Left kidney (tissue), 2 donors: ENCODE data around the gene PKNOX1. TPM values are rescaled to one million over a fixed set of nuclear protein-coding genes. Genes with fewer than 3 reads are reported as not detected.
"Not testable (repeated sequence)": the region's sequence is repeated elsewhere in the genome, so short reads cannot be mapped to it uniquely, and the experiment has no call there.

Experiments used
- DNase-seq: peaks from one replicate; pipeline ENCODE4 v3.0.0-alpha.2; 2013
- polyA plus RNA-seq: library from polyadenylated mRNA; unstranded; fragments of 120-200 nt; gene quantifications from one replicate; pipeline ENCODE4 v1.2.1, GENCODE V29; 2013; ENCODE audit not compliant: insufficient read length

PKNOX1 gene
- polyA plus RNA-seq, 1 donor, result 31.6 TPM

- no peak for DNase-seq
These were observed 44.2 kb downstream of the PKNOX1 start for GRCh38 chr21:43018519-43018918.

DNA sequence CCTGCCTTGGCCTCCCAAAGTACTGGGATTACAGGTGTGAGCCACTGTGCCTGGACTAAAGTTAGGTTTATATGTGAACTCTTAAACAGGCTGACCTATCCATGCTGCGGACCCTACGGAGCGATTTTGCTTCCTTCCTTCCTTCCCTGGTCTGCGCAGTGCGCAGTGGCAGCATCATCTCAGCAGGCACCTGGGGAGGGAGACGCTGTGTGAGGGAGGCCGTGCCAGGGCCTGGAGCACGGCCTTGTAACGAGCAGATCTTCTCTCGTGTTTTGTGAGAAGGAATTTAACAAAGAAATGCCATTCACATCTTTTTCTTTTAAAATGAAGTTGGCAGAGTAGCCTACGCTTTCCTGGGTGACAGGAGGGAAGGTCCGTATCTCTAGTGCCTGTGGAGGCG lies 45.8 kb downstream of the PKNOX1 start:
- DNase-seq, result no peak

GRCh38 chr21:43020771-43021170 lies 46.4 kb downstream of the PKNOX1 start:
- DNase-seq, result no peak

- no peak for DNase-seq
These were observed 46.8 kb downstream of the PKNOX1 start for GRCh38 chr21:43021191-43021590.

- DNase-seq, result no peak
These were observed 47.6 kb downstream of the PKNOX1 start for GRCh38 chr21:43021756-43022600.

DNA sequence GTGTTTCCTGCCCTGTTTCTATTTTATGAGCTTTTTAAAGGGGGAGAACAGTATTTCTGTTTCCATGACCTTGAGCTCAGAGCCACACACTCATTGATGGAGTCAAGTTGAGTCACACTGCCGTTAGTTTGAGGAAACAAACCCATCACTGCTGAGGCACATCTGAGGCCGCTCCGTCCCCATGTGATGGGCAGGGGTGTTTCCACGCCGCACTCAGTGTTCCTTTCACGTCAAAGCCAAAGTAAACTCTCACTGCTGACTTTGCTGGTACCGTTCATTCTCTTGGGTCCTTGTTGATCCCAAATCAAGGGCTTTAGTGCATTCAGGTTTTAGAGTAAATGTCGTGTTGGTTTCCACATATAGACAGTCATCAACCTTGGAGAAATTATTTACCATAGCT lies 48.8 kb downstream of the PKNOX1 start:
- no peak for DNase-seq

- no peak for DNase-seq
These were observed 50.2 kb downstream of the PKNOX1 start for GRCh38 chr21:43024439-43025136.

DNA sequence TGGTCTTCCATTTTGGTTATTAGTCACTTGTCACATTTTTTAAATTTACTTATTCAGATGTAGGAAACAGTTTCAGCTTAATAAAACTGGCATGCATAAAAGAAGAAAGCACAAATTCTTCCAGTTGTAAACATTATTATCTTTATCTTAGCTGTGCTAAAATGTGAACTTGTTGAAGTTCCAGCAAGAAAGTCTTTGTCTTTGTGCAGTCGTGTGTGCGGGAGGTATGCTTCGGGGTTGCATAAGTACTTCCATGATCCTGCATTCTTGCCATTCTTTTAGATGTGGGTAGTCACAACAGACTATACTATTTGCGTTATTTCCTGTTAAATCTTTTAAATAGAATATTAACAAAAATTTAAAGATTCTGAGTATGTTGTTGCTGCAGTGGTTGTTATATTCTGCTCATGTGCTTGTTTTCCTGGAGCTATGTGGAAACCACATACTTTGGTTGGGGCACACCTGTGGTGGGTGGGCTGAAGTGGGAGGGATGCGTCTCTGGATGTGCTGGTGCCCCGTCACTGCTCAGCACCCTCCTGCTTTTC lies 51.3 kb downstream of the PKNOX1 start:
- peak; percentile 40 for DNase-seq

GRCh38 chr21:43027846-43028731 lies 53.7 kb downstream of the PKNOX1 start:
- no peak for DNase-seq

- DNase-seq, result no peak
These were observed 55.4 kb downstream of the PKNOX1 start for GRCh38 chr21:43029785-43030184.

DNA sequence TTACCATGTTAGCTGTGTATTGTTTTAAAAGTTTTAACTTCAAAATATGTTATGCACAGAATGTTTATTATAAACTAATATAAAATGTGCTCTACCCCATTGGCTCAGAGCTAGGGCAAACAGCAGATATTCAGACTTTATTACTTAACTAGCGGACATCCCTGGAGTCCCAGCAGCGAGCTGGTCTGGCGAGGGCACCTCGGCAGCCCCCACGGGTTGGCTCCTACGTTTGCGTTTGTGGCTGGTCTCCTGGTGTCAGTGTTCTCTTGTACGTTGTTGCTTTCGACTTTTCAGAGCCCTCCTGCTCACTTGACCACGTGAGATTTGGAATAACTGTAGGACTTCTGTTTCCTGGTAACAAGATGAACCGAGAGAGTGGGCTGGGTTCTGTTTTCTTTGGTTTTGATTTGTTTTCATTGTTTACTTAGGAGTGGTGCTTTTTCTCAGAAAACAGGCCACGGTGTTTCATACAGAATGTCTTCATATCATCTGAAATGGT lies 56.8 kb downstream of the PKNOX1 start:
- no peak for DNase-seq

DNA sequence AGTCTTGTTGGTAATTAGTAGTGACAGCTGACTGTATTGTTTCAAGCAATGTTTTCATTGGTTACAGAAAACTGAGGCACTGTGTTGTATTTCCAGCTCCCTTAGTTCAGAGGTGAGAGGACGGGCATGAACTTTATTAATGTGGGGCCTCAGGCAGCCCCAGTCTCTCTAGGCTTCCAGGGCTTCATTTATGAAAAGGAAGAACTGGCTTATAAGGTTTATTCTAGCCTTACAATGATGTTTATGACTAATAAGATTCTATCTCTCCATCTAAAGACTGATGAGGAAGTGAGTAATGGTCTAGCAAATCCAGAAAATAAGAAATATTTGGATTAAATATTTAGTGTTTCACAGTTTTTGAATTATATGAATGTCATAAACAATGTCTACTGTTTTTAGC lies 59.7 kb downstream of the PKNOX1 start:
- no peak for DNase-seq

DNA sequence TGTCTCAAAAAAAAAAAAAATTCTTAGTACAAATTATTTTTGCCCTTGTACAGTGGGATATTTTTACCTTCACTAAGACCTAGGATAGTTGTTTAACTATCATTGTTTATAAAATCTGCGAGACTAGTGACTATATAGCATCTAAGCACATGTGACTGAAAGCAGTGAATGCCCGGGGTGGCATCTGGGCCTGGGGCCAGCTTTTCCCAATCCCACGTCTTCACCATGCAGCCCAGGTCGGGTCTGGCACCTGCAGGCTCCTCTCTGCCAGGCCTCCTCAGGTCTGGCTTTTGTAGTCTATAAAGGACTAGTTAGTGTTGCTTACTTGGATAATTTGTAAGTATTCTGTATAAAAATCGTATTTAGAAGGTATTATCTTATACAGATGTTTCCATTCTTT lies 60.5 kb downstream of the PKNOX1 start:
- no peak for DNase-seq

- DNase-seq, result not testable (repeated sequence)
These were observed 62.5 kb downstream of the PKNOX1 start for GRCh38 chr21:43036889-43037288.

DNA sequence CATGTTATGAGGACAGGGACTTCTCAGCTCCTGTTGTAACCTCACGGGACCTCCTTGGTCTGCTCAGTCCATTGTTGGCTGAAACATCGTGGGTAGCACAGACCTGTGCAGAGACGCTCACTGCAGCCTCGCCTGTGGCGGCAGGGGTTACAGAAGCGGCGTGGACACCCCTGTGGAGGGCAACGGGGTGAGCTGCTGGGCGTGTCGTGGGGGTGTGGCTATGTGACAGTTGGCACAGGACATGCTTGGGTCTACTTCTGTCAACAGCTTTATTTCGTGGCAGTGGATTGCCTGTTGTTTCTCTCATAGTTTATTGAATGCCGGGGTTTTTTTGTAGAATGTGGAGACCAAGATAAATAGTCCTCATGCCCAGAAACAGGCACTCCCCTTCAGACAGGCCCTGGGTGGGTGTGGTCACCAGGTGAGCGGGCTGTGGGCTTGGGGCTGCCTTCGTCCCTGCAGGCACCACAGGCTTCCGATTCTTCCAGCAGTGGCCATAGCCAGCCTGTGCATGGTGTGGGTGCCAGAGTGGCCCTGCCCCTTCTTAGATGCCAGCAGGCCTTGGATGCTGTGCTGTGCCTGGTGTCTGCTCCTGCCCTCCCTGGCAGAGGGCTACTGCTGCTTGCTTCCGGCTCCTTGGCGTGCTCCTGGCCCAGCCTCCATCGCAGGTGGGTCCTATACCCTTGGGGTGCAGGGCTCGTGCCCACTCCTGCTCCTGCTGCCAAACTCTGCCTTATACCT lies 63.7 kb downstream of the PKNOX1 start:
- DNase-seq, result not testable (repeated sequence)

- DNase-seq, result not testable (repeated sequence)
These were observed 64.3 kb downstream of the PKNOX1 start for GRCh38 chr21:43038659-43039044.

DNA sequence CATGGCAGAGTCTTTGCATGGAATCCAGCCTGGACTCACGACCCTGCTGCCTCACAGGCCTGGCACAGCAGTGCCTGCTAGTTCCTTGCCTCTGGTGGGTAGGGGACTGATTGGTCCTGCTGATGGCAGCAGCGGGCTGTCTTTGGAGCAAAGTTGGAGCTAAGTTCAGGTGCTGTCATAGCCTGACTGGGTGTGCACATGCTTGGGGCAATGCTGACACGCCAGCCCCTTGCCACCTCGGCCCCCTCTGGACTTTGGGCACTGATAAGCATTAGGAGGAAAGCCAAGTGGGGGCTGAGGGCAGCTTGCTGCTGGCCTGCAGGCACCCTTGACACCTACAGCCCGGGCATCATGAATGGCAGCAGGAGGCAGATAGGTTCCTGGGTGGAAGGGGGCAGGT lies 67.8 kb downstream of the PKNOX1 start:
- DNase-seq, result not testable (repeated sequence)

DNA sequence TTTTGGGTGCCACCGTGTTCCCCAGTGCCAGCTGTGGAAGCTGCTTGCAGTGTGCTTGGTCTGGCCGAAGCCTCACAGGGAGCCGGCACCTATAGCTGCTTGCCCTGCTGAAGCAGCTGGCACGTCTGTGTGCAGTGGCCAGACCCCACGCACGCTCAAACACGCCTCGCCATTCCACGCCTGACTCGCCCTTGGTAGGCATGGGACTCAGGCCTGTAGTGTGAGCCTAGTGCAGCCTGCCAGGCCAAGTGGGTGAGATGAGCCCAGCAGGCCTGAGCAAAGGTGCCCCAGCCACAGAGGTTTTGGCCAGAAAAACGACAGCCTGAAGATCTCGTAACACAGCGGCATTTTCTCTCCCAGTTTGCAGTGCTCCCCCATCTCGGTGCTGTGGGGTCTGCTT lies 68.9 kb downstream of the PKNOX1 start:
- not testable (repeated sequence) for DNase-seq

DNA sequence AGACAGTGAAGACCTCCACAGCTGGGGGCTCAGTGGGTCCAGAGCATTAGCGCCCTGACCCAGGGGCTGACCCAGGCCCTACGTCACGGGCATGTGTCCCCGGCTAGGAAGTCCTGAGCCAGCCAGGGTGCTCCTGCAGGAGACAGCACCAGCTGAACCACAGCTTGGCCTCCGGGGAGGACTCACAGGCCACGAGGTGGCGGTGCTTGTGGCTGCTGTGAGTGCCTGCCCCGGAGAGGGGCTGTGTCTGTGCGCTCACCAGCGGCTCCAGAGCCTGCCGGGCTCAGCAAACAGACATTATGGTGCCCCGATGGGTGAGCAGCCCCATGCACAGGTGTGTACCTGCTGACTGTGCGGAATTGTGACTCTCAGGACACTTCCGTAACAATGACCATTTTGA lies 70.2 kb downstream of the PKNOX1 start:
- DNase-seq, result not testable (repeated sequence)

- DNase-seq, result not testable (repeated sequence)
These were observed 71.0 kb downstream of the PKNOX1 start for GRCh38 chr21:43045165-43045875.
